Fibroblast of pulmonary artery (primary cell): ENCODE measurements around the gene EHBP1.
A peak's percentile ranks its signal among the peaks of the same experiment; 100 is the strongest.

Experiments used
- DNase-seq: peaks from one replicate; pipeline ENCODE4 v3.0.0-alpha.2; 2010; ENCODE audit warnings: low read depth
- H3K4me3 ChIP-seq: replicated peaks from 2 replicates; pipeline ENCODE4 v1.5.1; 2011; ENCODE audit warnings: low read depth, mild to moderate bottlenecking, control low read depth, low read length, moderate library complexity
- TF ChIP-seq, protein P1 (sequence below): IDR thresholded peaks from 2 replicates; pipeline ENCODE4 v1.5.1; 2011; ENCODE audit warnings: mild to moderate bottlenecking, control low read depth, low read length, inconsistent platforms; ENCODE audit errors: missing control alignments

The EHBP1 gene

DNA sequence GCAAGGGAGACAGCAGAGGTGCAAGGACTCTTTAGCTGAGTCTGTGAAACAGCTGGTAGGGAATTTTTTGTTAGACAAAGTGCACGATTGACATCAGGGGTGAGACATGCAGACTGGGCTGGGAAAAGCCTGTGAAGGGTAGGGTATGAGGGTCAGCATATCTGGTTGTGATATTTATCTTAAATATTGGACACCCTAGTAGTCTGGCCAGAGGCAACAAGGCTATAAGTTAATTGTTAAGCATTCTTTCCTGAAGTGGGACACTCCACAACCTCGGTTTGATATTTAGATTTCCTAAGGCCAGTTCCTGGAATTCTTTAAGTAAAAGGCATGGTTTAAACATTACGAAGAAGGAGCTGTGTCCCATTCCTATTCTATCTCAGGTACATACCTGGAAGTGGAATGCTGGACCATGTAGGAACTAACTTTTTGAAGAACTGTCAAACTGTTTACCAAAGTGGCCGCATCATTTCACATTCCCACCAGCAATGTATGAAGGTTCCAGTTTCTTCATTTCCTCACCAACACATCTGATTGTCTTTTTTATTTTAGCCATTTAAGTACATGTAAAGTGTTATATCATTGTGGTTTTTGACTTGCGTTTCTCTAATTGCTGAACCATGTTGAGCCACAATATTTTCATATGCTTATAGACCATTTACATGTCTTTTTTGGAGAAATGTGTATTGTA is 22.5 kb downstream of the EHBP1 start:
- TF ChIP-seq, protein P1, sequence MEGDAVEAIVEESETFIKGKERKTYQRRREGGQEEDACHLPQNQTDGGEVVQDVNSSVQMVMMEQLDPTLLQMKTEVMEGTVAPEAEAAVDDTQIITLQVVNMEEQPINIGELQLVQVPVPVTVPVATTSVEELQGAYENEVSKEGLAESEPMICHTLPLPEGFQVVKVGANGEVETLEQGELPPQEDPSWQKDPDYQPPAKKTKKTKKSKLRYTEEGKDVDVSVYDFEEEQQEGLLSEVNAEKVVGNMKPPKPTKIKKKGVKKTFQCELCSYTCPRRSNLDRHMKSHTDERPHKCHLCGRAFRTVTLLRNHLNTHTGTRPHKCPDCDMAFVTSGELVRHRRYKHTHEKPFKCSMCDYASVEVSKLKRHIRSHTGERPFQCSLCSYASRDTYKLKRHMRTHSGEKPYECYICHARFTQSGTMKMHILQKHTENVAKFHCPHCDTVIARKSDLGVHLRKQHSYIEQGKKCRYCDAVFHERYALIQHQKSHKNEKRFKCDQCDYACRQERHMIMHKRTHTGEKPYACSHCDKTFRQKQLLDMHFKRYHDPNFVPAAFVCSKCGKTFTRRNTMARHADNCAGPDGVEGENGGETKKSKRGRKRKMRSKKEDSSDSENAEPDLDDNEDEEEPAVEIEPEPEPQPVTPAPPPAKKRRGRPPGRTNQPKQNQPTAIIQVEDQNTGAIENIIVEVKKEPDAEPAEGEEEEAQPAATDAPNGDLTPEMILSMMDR, result no peak
- no peak overlapping the region for H3K4me3 ChIP-seq
- no peak for DNase-seq

DNA sequence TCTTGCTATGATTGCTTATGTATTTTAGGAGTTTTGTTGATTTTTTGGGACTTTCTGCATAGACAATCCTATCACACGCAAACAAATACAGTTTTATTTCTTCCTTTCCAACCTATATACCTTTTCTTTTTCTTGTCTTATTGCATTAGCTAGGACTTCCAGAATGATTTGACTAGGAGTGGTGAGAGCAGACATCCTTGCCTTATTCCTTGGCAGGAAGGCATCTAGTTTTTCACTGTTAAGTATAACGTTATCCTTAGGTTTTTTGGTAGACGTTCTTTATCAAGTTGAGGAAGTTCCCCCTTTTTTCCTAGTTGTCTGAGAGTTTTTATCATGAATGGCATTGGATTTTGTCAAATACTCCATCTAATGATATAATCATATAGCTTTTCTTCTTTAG is 25.8 kb downstream of the EHBP1 start:
- no peak for DNase-seq
- TF ChIP-seq, protein P1, result no peak
- no peak overlapping the region for H3K4me3 ChIP-seq

DNA sequence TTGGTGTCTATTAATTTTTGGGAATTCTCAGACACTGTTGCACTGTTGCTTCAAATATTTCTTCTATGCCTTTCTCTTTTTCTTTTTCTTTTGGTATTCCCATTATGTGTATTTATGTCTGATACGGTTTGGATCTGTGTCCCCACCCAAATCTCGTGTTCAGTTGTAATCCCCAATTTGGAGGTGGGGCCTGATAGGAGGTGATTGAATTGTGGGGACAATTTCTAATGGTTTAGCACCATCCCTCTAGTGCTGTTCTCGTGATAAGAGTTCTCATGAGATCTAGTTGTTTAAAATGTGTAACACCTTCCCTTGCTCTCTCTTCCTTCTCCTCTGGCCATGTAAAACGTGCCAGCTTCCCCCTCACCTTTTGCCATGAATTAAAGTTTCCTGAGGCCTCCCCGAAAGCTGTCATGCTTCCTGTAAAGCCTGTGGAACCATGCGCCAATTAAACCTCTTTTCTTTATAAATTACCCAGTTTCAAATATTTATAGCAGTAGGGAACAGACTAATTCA is 26.8 kb downstream of the EHBP1 start:
- no peak overlapping the region for H3K4me3 ChIP-seq
- TF ChIP-seq, protein P1, result no peak
- DNase-seq, result no peak

DNA sequence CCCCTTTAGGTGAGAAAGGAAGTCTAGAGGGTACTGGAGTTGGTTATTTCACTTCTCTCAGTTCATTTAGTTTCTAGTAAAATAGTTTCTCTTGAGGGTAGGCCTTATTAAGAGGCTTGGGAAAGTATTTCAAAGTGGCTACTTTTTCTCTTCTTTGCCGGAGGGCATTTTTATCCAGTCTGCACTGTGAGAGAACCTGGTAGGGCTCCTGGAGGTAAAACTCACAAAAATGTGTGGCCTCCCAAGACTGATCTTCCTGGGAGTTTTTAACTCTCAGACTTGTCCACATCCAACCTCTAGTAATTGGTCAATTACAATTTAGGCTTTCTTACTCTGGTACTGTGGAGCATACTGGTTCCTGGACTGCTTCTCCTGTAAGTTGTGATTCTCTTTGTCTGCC is 28.0 kb downstream of the EHBP1 start:
- DNase-seq, result no peak

DNA sequence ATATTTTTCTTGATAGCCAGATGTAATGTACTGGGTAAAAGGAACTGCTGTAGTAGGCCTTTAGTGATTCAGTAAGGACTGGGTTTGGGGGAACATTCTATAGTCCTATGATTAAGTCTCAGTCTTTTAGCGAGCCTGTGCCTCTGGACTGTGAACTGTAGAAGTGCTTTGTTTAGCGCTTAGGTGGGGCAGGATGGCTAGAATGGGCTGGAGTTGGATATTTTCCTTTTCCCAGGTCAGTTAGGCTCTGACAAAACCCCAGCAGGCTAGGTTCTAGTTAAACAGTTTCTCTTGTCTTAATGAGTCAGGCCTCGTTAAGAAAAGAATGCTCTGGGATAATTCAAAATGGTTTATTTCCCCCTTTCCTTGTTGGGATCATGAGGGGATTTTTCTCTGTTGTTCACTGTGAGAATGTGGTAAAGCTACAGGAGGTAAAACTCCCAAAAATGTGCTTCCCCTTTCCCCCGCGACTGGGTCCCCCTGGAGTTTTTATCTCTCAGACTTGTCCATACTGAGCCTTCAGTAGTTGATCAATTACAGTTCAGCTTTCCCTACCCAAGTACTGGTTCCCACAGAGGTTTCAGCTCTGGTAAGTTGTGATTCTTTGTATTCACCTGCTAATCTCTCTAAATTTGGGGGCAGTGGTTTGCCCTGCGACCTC is 31.5 kb downstream of the EHBP1 start:
- no peak overlapping the region for H3K4me3 ChIP-seq
- TF ChIP-seq, protein P1, result no peak
- DNase-seq, result no peak

More for the DNA sequence above, 28.0 kb downstream of the EHBP1 start:
- H3K4me3 ChIP-seq, result no peak overlapping the region
- TF ChIP-seq, protein P1, result no peak

DNA sequence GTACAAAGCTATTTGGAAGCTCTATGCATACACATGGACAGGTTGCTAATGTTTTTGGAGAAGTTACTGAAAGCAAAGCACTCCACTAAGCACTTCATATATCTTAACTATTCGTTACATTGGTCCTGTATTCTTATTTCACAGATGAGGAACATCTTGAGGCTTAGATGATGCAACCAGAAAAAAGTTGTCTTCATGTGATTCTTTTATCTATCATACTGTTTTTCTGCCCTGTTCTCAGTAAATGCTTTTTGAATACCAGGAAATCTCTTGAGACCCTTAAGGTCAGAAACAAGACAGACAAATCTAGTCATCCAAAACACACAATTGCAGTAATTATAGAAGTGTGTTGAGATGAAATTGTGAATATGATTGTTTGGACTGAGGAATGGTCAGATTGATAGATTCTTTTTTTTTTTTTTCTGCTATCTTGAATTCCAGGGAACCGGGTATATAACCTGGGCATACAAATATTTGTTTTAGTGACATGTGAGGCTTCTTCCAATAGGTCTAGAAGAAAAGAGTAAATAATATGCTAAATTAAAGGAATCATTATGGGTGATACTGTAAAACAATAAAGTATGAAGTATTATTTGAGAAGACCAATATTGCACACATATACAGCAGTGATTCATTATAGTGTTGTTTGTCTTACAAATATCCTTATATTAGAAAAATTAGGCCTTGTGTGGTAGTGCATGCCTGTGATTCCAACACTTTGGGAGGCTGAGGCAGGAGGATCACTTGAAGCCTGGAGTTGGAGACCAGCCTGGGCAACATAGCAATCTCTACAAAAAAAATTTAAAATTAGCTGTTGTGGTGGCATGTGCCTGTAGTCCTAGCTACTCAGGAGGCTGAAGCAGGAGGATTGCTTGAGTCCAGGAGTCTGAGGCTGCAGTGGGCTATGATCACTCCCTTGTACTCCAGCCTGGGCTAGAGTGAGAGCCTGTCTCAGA is 33.7 kb downstream of the EHBP1 start:
- no peak overlapping the region for H3K4me3 ChIP-seq
- peak; percentile 33 for DNase-seq
- TF ChIP-seq, protein P1, result no peak
